Activated CD8-positive, alpha-beta memory T cell treated with anti-CD3 and anti-CD28 coated beads for 48 hours (primary cell): ENCODE data around the gene MMP7.
"Not testable (repeated sequence)": the region's sequence is repeated elsewhere in the genome, so short reads cannot be mapped to it uniquely, and the experiment has no call there.

Experiments
- DNase-seq, 3 experiments: peaks; one replicate each; pipeline ENCODE4 v3.0.0-alpha.2; 2020; ENCODE audit warnings: low read depth in 2 of 3, low spot score in 2 of 3

MMP7 gene

GRCh38 chr11:102539567-102539966 lies 9.0 kb upstream of the MMP7 start:
- no peak for DNase-seq

- DNase-seq: no peak
Observed at GRCh38 chr11:102538932-102539331, 8.4 kb upstream of the MMP7 start.

GRCh38 chr11:102534261-102534872 lies 3.8 kb upstream of the MMP7 start:
- DNase-seq: no peak

GRCh38 chr11:102528618-102529017 lies 1.9 kb downstream of the MMP7 start:
- DNase-seq: no peak

GRCh38 chr11:102527684-102528083 lies 2.9 kb downstream of the MMP7 start:
- no peak for DNase-seq

- no peak for DNase-seq
Observed at GRCh38 chr11:102527041-102527440, 3.5 kb downstream of the MMP7 start.

GRCh38 chr11:102523887-102524286 lies 6.7 kb downstream of the MMP7 start:
- no peak for DNase-seq

- no peak for DNase-seq
Observed at GRCh38 chr11:102523189-102523570, 7.4 kb downstream of the MMP7 start.

- no peak for DNase-seq
Observed at GRCh38 chr11:102522312-102523188, 8.0 kb downstream of the MMP7 start.

GRCh38 chr11:102521121-102521520 lies 9.4 kb downstream of the MMP7 start:
- DNase-seq: no peak

GRCh38 chr11:102520514-102520913 lies 10.0 kb downstream of the MMP7 start:
- no peak for DNase-seq

- no peak for DNase-seq
Observed at GRCh38 chr11:102518296-102519094, 12.1 kb downstream of the MMP7 start.

GRCh38 chr11:102517670-102518069 lies 12.9 kb downstream of the MMP7 start:
- DNase-seq: no peak

- no peak for DNase-seq
Observed at GRCh38 chr11:102516179-102516578, 14.4 kb downstream of the MMP7 start.

- no peak for DNase-seq
Observed at GRCh38 chr11:102513869-102514268, 16.7 kb downstream of the MMP7 start.

GRCh38 chr11:102510439-102511135 lies 20.0 kb downstream of the MMP7 start:
- no peak for DNase-seq

GRCh38 chr11:102502831-102503230 lies 27.7 kb downstream of the MMP7 start:
- not testable (repeated sequence) for DNase-seq

- DNase-seq: no peak
Observed at GRCh38 chr11:102500829-102501228, 29.7 kb downstream of the MMP7 start.

GRCh38 chr11:102499931-102500330 lies 30.6 kb downstream of the MMP7 start:
- DNase-seq: no peak

- DNase-seq: no peak
Observed at GRCh38 chr11:102499151-102499550, 31.4 kb downstream of the MMP7 start.

GRCh38 chr11:102497061-102497460 lies 33.5 kb downstream of the MMP7 start:
- DNase-seq: no peak
